Testis (tissue), 3 donors: ENCODE results near the gene AFAP1. TPM values are rescaled to one million over a fixed set of nuclear protein-coding genes. Genes with fewer than 3 reads are reported as not detected.

Experiments used
- DNase-seq: peaks from one replicate; pipeline ENCODE4 v3.0.0-alpha.2; 2019
- H3K27ac ChIP-seq, 2 donors: fragments of 200-600 bp; sonication (generic); one replicate each; pipeline ENCODE4 v1.5.1; 2019
- H3K27me3 ChIP-seq: fragments of 200-600 bp; sonication (generic); one replicate; pipeline ENCODE4 v1.5.1; 2019
- H3K36me3 ChIP-seq: fragments of 200-600 bp; sonication (generic); one replicate; pipeline ENCODE4 v1.5.1; 2017; ENCODE audit warnings: low read depth; ENCODE audit errors: missing control alignments
- H3K4me1 ChIP-seq: fragments of 200-600 bp; sonication (generic); one replicate; pipeline ENCODE4 v1.5.1; 2019
- H3K4me3 ChIP-seq, 2 donors: fragments of 200-600 bp; sonication (generic); one replicate each; pipeline ENCODE4 v1.5.1; 2017 to 2019
- H3K9me3 ChIP-seq: fragments of 200-600 bp; sonication (generic); one replicate; pipeline ENCODE4 v1.5.1; 2017
- CTCF ChIP-seq, 3 experiments: fragments of 450-650 bp in 2 of 3; fragments of 200-600 bp in 1 of 3; sonication (generic) in 1 of 3; IDR thresholded peaks; one replicate each; pipeline ENCODE4 v1.5.1; 2016 to 2019; ENCODE audit warnings: antibody characterized with exemption in 3 of 3, mild to moderate bottlenecking in 2 of 3, moderate library complexity in 1 of 3
- POLR2A ChIP-seq: fragments of 450-650 bp; IDR thresholded peaks from one replicate; pipeline ENCODE4 v1.6.1; 2017; ENCODE audit warnings: antibody characterized with exemption, mild to moderate bottlenecking, moderate library complexity
- WGBS, 2 donors: methylation state at CpG; one replicate each; pipeline ENCODE4 v1.1.5; 2018; 5-methylcytosine and 5-hydroxymethylcytosine counted together
- intact Hi-C: fragments of 100-400 bp; cut with DNase I; formaldehyde crosslinking; loops from one replicate; pipeline ENCODE4 v1.15.1; 2023; ENCODE audit warnings: low total_unique reads
- polyA plus RNA-seq: library from polyadenylated mRNA; stranded (reverse); fragments of 350-450 nt; fragmentation: Illumina TruSeq; extraction: RNeasy Lipid Tissue Mini Kit (QIAGEN cat#74804); gene quantifications from one replicate; pipeline ENCODE4 v1.2.3, GENCODE V29; 2014; ENCODE audit warnings: low read depth, low replicate concordance; ENCODE audit not compliant: insufficient read depth
- total RNA-seq, 2 donors: library from RNA; depleted of rRNA; stranded (reverse); fragments of >200 nt; gene quantifications; one replicate each; pipeline ENCODE4 v1.2.3, GENCODE V29; 2016

AFAP1 gene
- total and polyA plus RNA-seq, 3 donors from 2014 or later = 23.1 to 52.4 (median 51.4) TPM

- WGBS, 2 donors = 96 to 97% methylated on average over 8 to 10 of the region's 10 CpGs
- H3K27me3 ChIP-seq = no peaks in the 10 kb centered on the region
- no peak overlapping the region for H3K27ac ChIP-seq
- no peak overlapping the region for H3K4me3 ChIP-seq
- no peaks in the 10 kb centered on the region for H3K9me3 ChIP-seq
- no peaks in the 10 kb centered on the region for H3K36me3 ChIP-seq
- TF ChIP-seq CTCF (IDR thresholded peaks at IDR 0.05) (no peak), POLR2A (no peak)
- H3K4me1 ChIP-seq = peaks cover 3% of the 10 kb centered on the region
- DNase-seq = no peak
- intact Hi-C loops = no loop called here
These were observed 83.9 kb downstream of the AFAP1 start for GRCh38 chr4:7855731-7856130.

GRCh38 chr4:7854697-7855370 is 84.8 kb downstream of the AFAP1 start:
- WGBS, 2 donors = 83 to 84% methylated on average over 9 of the region's 9 CpGs
- intact Hi-C loops = no loop called here
- Histone ChIP-seq H3K4me1 (peaks cover 3% of the 10 kb centered on the region), H3K9me3 (no peaks in the 10 kb centered on the region), H3K27me3 (no peaks in the 10 kb centered on the region), H3K27ac (no peak overlapping the region), H3K4me3 (no peak overlapping the region), H3K36me3 (no peaks in the 10 kb centered on the region)
- DNase-seq = no peak
- no peak for TF ChIP-seq POLR2A
- TF ChIP-seq CTCF (IDR thresholded peaks at IDR 0.05) = no peak

- Histone ChIP-seq H3K4me3 (no peak overlapping the region), H3K27ac (no peak overlapping the region), H3K4me1 (peaks cover 3% of the 10 kb centered on the region), H3K27me3 (no peaks in the 10 kb centered on the region), H3K36me3 (no peaks in the 10 kb centered on the region), H3K9me3 (no peaks in the 10 kb centered on the region)
- DNase-seq = no peak
- TF ChIP-seq POLR2A = no peak
- TF ChIP-seq CTCF (IDR thresholded peaks at IDR 0.05) = no peak
- 82 to 89% methylated on average over 8 to 9 of the region's 9 CpGs for WGBS, 2 donors
- intact Hi-C loops = no loop called here
These were observed 85.4 kb downstream of the AFAP1 start for GRCh38 chr4:7854216-7854615.

- Histone ChIP-seq H3K27ac (no peak overlapping the region), H3K9me3 (no peaks in the 10 kb centered on the region), H3K4me1 (peaks cover 3% of the 10 kb centered on the region), H3K4me3 (no peak overlapping the region), H3K36me3 (no peaks in the 10 kb centered on the region), H3K27me3 (no peaks in the 10 kb centered on the region)
- WGBS, 2 donors = 94 to 95% methylated on average over 11 of the region's 11 CpGs
- intact Hi-C loops = no loop called here
- no peak for DNase-seq
- no peak for TF ChIP-seq POLR2A
- no peak for TF ChIP-seq CTCF (IDR thresholded peaks at IDR 0.05)
These were observed 86.4 kb downstream of the AFAP1 start for GRCh38 chr4:7853271-7853670.

GRCh38 chr4:7852568-7853185 is 87.0 kb downstream of the AFAP1 start:
- intact Hi-C loops = no loop called here
- no peak for TF ChIP-seq POLR2A
- TF ChIP-seq CTCF (IDR thresholded peaks at IDR 0.05) = no peak
- 66 to 80% methylated on average over 12 of the region's 12 CpGs for WGBS, 2 donors
- Histone ChIP-seq H3K4me3 (no peak overlapping the region), H3K36me3 (no peaks in the 10 kb centered on the region), H3K9me3 (no peaks in the 10 kb centered on the region), H3K27me3 (no peaks in the 10 kb centered on the region), H3K27ac (no peak overlapping the region), H3K4me1 (peaks cover 3% of the 10 kb centered on the region)
- DNase-seq = peak; percentile 23
